Measurements from ENCODE around the gene MLST8. TPM values are rescaled to one million over a fixed set of nuclear protein-coding genes. Genes with fewer than 3 reads are reported as not detected.
A peak's percentile ranks its signal among the peaks of the same experiment; 100 is the strongest.

The MLST8 gene
- total and polyA plus RNA-seq, 2 donors (not counting 1 experiment from before 2014, with no cell fraction given): 36.1 to 112 TPM

- ChIA-PET CTCF (no interaction called here), POLR2A (interaction anchor here (1.1 kb wide), 1 partner anchor 21 kb away, joined by 4 read pairs; the partner anchor contains the start of gene PGP)
- H3K27me3 Mint-ChIP-seq: peaks cover 3% of the 10 kb centered on the region
- no peaks in the 10 kb centered on the region for H3K9me3 Mint-ChIP-seq (ENCODE audit: insufficient read depth)
- Histone ChIP-seq H3K9ac (ENCODE audit: low read length) (no peak overlapping the region), H2AFZ (ENCODE audit: insufficient read depth, low read depth, low read length, poor library complexity, severe bottlenecking) (no peak overlapping the region), H3K9me3 (ENCODE audit: control extremely low read depth in 1 of 3, control insufficient read depth in 2 of 3, insufficient read depth in 1 of 3, low read length in 2 of 3) (peaks cover 0 to 5% (median 0%) of the 10 kb centered on the region in 3 donors), H3K4me1 (ENCODE audit: control insufficient read depth in 2 of 2, insufficient read depth in 2 of 2, low read length in 2 of 2) (peaks cover 12 to 15% of the 10 kb centered on the region in 2 donors), H3K36me3 (replicated peaks in 1 of 2; ENCODE audit: control extremely low read depth in 1 of 2, control insufficient read depth in 1 of 2, extremely low read depth in 1 of 2, insufficient read depth in 2 of 2, low read length in 1 of 2) (peaks cover 0 to 46% of the 10 kb centered on the region in 2 experiments), H3K27me3 (replicated peaks in 1 of 4; ENCODE audit: control extremely low read depth in 1 of 4, control insufficient read depth in 3 of 4, insufficient read depth in 4 of 4, low read length in 3 of 4) (peaks cover 0 to 27% (median 11%) of the 10 kb centered on the region in 4 experiments), H3K4me2 (replicated peaks; ENCODE audit: low read depth, low read length, poor library complexity, severe bottlenecking) (no peak overlapping the region), H3K27ac (ENCODE audit: low read length in 2 of 2) (no peak overlapping the region), H4K20me1 (ENCODE audit: control insufficient read depth, insufficient read depth, low read length, poor library complexity, severe bottlenecking) (peaks cover 26% of the 10 kb centered on the region), H3K4me3 (ENCODE audit: control extremely low read depth in 1 of 5, extremely low read depth in 1 of 5, insufficient read depth in 1 of 5, low read depth in 2 of 5, low read length in 4 of 5) (no peak overlapping the region), H3K79me2 (ENCODE audit: control insufficient read depth, insufficient read depth, low read length) (no peaks in the 10 kb centered on the region)
- DNase-seq (no peak), ATAC-seq (ENCODE audit: low read depth) (no peak)
- no peak for TF ChIP-seq EZH2 (IDR thresholded peaks at IDR 0.05; ENCODE audit: borderline replicate concordance, insufficient read depth, low read depth, low read length, poor library complexity, severe bottlenecking)
- intact Hi-C loops (cut with micrococcal nuclease): no loop called here
- H3K27ac Mint-ChIP-seq: no peak overlapping the region
- no peak overlapping the region for H3K4me3 Mint-ChIP-seq
- H3K4me1 Mint-ChIP-seq: peaks cover 1% of the 10 kb centered on the region
- WGBS (ENCODE audit: insufficient coverage): 96% methylated on average over 28 of the region's 28 CpGs
Observed at GRCh38 chr16:2235234-2235651, 30.0 kb downstream of the MLST8 start.

GRCh38 chr16:2235695-2236336 lies 30.6 kb downstream of the MLST8 start:
- CTCF ChIA-PET: no interaction called here
- no peak overlapping the region for H3K27ac ChIP-seq (ENCODE audit: low read length in 2 of 2)

More at GRCh38 chr16:2235695-2236336, 30.6 kb downstream of the MLST8 start:
- H3K27me3 ChIP-seq (replicated peaks in 1 of 4; ENCODE audit: control extremely low read depth in 1 of 4, control insufficient read depth in 3 of 4, insufficient read depth in 4 of 4, low read length in 3 of 4): peaks cover 0 to 27% (median 11%) of the 10 kb centered on the region in 4 experiments
- Mint-ChIP-seq H3K4me1 (peaks cover 1% of the 10 kb centered on the region), H3K4me3 (no peak overlapping the region), H3K27ac (no peak overlapping the region), H3K9me3 (ENCODE audit: insufficient read depth) (no peaks in the 10 kb centered on the region), H3K27me3 (peaks cover 3% of the 10 kb centered on the region)
- no peak overlapping the region for H2AFZ ChIP-seq (ENCODE audit: insufficient read depth, low read depth, low read length, poor library complexity, severe bottlenecking)
- H3K9me3 ChIP-seq (ENCODE audit: control extremely low read depth in 1 of 3, control insufficient read depth in 2 of 3, insufficient read depth in 1 of 3, low read length in 2 of 3): peaks cover 0 to 5% (median 0%) of the 10 kb centered on the region in 3 donors
- H3K4me2 ChIP-seq (replicated peaks; ENCODE audit: low read depth, low read length, poor library complexity, severe bottlenecking): peak overlapping the region; percentile 37
- no peak for ATAC-seq (ENCODE audit: low read depth)
- no peak overlapping the region for H3K4me3 ChIP-seq (ENCODE audit: control extremely low read depth in 1 of 5, extremely low read depth in 1 of 5, insufficient read depth in 1 of 5, low read depth in 2 of 5, low read length in 4 of 5)
- no peaks in the 10 kb centered on the region for H3K79me2 ChIP-seq (ENCODE audit: control insufficient read depth, insufficient read depth, low read length)
- POLR2A ChIA-PET: interaction anchor here (1.1 to 1.4 kb wide), 2 partner anchors 16 to 21 kb away, joined by 4 read pairs; partner anchors contain the start of genes ECI1 and PGP
- intact Hi-C loops (cut with micrococcal nuclease): no loop called here
- DNase-seq: no peak
- TF ChIP-seq CTCF (IDR thresholded peaks at IDR 0.05): no peak
- H4K20me1 ChIP-seq (ENCODE audit: control insufficient read depth, insufficient read depth, low read length, poor library complexity, severe bottlenecking): peaks cover 21% of the 10 kb centered on the region
- WGBS (ENCODE audit: insufficient coverage): 89% methylated on average over 19 of the region's 19 CpGs
- no peak overlapping the region for H3K9ac ChIP-seq (ENCODE audit: low read length)
- peaks cover 0 to 44% of the 10 kb centered on the region in 2 experiments for H3K36me3 ChIP-seq (replicated peaks in 1 of 2; ENCODE audit: control extremely low read depth in 1 of 2, control insufficient read depth in 1 of 2, extremely low read depth in 1 of 2, insufficient read depth in 2 of 2, low read length in 1 of 2)
- H3K4me1 ChIP-seq (ENCODE audit: control insufficient read depth in 2 of 2, insufficient read depth in 2 of 2, low read length in 2 of 2): peaks cover 12 to 15% of the 10 kb centered on the region in 2 donors

Data from B cell (primary cell).